Right atrium auricular region (tissue), 2 donors: ENCODE measurements around the gene THBS1. TPM values are rescaled to one million over a fixed set of nuclear protein-coding genes. Genes with fewer than 3 reads are reported as not detected.

ENCODE experiments used
- DNase-seq: peaks from one replicate; pipeline ENCODE4 v3.0.0-alpha.2; 2019; ENCODE audit warnings: low spot score
- H3K27ac ChIP-seq, 2 donors: fragments of 200-600 bp; sonication (generic); 1 replicate in 1 of 2; 2 replicates in 1 of 2; pipeline ENCODE4 v1.5.1; 2016 to 2019
- H3K27me3 ChIP-seq, 2 donors: fragments of 200-600 bp; sonication (generic); one replicate each; pipeline versions ENCODE4 v1.5.1 to v1.6.0; 2017 to 2019
- H3K36me3 ChIP-seq: fragments of 200-600 bp; sonication (generic); one replicate; pipeline ENCODE4 v1.5.1; 2016
- H3K4me1 ChIP-seq, 2 donors: fragments of 200-600 bp; sonication (generic); one replicate each; pipeline versions ENCODE4 v1.5.1 to v1.6.0; 2017 to 2019
- H3K4me3 ChIP-seq, 2 donors: fragments of 200-600 bp; sonication (generic); 1 replicate in 1 of 2; 2 replicates in 1 of 2; pipeline ENCODE4 v1.5.1; 2017 to 2019; ENCODE audit warnings: mild to moderate bottlenecking in 1 of 2, moderate library complexity in 1 of 2
- H3K9me3 ChIP-seq, 2 donors: fragments of 200-600 bp; sonication (generic); one replicate each; pipeline ENCODE4 v1.5.1; 2019
- total RNA-seq, 2 donors: library from RNA; depleted of rRNA; stranded (reverse); fragments of >200 nt; gene quantifications; one replicate each; pipeline ENCODE4 v1.1.0, GENCODE V29; 2016
- TF ChIP-seq, protein P1 (sequence below), 2 donors: fragments of 200-600 bp; sonication (generic); IDR thresholded peaks; one replicate each; pipeline ENCODE4 v1.5.1; 2019; ENCODE audit warnings: antibody characterized with exemption in 2 of 2

Gene THBS1
- total RNA-seq, 2 donors from 2014 or later: 67.8 to 205 TPM

DNA sequence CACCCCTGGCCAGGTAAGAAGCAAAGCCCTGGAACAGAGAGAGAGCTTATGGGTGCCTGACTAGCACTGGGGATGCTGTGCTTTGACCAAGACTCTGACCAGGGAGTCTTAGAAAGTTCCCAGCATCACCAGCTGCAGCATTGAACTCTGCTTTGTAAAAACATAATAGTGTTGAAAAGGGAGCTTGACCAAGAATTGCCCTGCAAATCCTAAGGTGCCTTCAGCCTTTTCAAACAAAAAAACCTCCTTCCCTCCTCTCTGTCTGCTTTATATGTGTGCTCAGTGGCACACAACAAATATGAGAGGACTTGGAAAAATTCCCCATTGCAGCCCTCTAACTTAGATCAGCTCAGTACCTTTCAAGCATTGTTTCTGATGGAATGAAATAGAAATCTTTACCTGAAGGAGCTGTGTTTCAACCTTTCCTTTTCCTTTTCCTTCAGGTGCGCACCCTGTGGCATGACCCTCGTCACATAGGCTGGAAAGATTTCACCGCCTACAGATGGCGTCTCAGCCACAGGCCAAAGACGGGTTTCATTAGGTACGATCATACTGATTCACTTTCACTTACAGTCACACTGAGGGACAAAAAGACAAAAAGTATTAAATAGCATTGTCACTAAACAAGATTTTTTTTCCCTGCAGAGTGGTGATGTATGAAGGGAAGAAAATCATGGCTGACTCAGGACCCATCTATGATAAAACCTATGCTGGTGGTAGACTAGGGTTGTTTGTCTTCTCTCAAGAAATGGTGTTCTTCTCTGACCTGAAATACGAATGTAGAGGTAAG is 13.0 kb downstream of the THBS1 start:
- Histone ChIP-seq H3K4me3 (no peak overlapping the region), H3K27ac (no peak overlapping the region), H3K36me3 (peaks cover 75% of the 10 kb centered on the region), H3K9me3 (no peaks in the 10 kb centered on the region), H3K4me1 (no peaks in the 10 kb centered on the region), H3K27me3 (no peaks in the 10 kb centered on the region)
- TF ChIP-seq, protein P1, sequence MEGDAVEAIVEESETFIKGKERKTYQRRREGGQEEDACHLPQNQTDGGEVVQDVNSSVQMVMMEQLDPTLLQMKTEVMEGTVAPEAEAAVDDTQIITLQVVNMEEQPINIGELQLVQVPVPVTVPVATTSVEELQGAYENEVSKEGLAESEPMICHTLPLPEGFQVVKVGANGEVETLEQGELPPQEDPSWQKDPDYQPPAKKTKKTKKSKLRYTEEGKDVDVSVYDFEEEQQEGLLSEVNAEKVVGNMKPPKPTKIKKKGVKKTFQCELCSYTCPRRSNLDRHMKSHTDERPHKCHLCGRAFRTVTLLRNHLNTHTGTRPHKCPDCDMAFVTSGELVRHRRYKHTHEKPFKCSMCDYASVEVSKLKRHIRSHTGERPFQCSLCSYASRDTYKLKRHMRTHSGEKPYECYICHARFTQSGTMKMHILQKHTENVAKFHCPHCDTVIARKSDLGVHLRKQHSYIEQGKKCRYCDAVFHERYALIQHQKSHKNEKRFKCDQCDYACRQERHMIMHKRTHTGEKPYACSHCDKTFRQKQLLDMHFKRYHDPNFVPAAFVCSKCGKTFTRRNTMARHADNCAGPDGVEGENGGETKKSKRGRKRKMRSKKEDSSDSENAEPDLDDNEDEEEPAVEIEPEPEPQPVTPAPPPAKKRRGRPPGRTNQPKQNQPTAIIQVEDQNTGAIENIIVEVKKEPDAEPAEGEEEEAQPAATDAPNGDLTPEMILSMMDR (IDR thresholded peaks at IDR 0.05): no peak
- no peak for DNase-seq

DNA sequence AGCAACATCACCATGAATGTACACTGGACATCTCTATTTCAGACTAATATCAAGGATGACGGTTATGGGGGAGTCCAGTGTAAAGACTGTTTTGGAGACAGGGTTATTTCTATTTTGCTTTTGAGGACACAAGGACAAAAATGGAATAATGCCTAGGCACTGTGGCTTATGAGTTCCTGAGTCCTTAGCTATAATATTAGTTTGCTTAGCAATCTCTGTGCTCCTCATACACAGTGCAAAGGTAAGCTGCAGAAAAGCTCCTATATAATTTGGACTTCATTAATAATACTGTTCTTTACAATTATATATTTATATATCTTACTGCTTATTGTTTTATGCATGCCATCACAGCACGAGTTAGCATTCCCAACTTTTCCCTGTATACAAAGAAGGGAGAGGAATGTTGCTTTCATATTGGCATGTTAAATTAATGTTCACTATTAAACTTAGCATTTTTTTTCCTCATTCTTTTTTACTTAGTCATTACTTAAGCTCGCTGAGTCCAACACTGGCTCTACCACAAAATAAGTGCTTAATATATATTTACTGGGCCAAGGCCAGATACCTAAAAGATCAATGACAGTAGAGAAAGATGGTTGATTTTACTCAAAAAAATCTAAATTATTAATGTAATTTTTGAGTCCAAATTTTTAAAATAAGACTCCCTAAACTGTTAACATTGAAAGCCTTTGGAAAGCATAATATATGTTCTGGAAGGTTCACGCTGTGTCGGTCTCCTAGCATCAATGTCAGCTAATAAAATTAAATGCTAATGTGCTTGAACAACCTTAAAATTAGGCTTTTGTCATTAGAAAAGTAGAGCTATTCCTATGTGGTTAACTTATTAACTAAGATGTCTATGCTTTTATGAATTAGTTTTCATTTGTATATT is 13.8 kb downstream of the THBS1 start:
- Histone ChIP-seq H3K4me3 (no peak overlapping the region), H3K36me3 (peaks cover 67% of the 10 kb centered on the region), H3K27me3 (no peaks in the 10 kb centered on the region), H3K4me1 (no peaks in the 10 kb centered on the region), H3K27ac (no peak overlapping the region), H3K9me3 (no peaks in the 10 kb centered on the region)
- no peak for DNase-seq
- TF ChIP-seq, protein P1 (IDR thresholded peaks at IDR 0.05): no peak

DNA sequence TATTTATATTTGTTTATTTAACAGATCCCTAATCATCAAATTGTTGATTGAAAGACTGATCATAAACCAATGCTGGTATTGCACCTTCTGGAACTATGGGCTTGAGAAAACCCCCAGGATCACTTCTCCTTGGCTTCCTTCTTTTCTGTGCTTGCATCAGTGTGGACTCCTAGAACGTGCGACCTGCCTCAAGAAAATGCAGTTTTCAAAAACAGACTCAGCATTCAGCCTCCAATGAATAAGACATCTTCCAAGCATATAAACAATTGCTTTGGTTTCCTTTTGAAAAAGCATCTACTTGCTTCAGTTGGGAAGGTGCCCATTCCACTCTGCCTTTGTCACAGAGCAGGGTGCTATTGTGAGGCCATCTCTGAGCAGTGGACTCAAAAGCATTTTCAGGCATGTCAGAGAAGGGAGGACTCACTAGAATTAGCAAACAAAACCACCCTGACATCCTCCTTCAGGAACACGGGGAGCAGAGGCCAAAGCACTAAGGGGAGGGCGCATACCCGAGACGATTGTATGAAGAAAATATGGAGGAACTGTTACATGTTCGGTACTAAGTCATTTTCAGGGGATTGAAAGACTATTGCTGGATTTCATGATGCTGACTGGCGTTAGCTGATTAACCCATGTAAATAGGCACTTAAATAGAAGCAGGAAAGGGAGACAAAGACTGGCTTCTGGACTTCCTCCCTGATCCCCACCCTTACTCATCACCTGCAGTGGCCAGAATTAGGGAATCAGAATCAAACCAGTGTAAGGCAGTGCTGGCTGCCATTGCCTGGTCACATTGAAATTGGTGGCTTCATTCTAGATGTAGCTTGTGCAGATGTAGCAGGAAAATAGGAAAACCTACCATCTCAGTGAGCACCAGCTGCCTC is 14.7 kb downstream of the THBS1 start:
- H3K4me1 ChIP-seq: no peaks in the 10 kb centered on the region
- peaks cover 58% of the 10 kb centered on the region for H3K36me3 ChIP-seq
- no peak overlapping the region for H3K27ac ChIP-seq
- H3K4me3 ChIP-seq: no peak overlapping the region
- no peak for DNase-seq
- TF ChIP-seq, protein P1 (IDR thresholded peaks at IDR 0.05): no peak
- H3K9me3 ChIP-seq: no peaks in the 10 kb centered on the region
- H3K27me3 ChIP-seq: no peaks in the 10 kb centered on the region

DNA sequence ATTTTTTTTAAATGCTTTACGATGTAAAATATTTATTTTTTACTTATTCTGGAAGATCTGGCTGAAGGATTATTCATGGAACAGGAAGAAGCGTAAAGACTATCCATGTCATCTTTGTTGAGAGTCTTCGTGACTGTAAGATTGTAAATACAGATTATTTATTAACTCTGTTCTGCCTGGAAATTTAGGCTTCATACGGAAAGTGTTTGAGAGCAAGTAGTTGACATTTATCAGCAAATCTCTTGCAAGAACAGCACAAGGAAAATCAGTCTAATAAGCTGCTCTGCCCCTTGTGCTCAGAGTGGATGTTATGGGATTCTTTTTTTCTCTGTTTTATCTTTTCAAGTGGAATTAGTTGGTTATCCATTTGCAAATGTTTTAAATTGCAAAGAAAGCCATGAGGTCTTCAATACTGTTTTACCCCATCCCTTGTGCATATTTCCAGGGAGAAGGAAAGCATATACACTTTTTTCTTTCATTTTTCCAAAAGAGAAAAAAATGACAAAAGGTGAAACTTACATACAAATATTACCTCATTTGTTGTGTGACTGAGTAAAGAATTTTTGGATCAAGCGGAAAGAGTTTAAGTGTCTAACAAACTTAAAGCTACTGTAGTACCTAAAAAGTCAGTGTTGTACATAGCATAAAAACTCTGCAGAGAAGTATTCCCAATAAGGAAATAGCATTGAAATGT is 15.6 kb downstream of the THBS1 start:
- no peak overlapping the region for H3K27ac ChIP-seq
- no peak overlapping the region for H3K4me3 ChIP-seq
- no peaks in the 10 kb centered on the region for H3K27me3 ChIP-seq
- DNase-seq: no peak
- no peaks in the 10 kb centered on the region for H3K9me3 ChIP-seq
- no peaks in the 10 kb centered on the region for H3K4me1 ChIP-seq
- peaks cover 49% of the 10 kb centered on the region for H3K36me3 ChIP-seq
- TF ChIP-seq, protein P1 (IDR thresholded peaks at IDR 0.05): no peak

DNA sequence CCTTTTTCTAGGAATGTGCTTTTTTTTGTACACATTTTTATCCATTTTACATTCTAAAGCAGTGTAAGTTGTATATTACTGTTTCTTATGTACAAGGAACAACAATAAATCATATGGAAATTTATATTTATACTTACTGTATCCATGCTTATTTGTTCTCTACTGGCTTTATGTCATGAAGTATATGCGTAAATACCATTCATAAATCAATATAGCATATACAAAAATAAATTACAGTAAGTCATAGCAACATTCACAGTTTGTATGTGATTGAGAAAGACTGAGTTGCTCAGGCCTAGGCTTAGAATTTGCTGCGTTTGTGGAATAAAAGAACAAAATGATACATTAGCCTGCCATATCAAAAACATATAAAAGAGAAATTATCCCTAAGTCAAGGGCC is 16.5 kb downstream of the THBS1 start:
- no peak for DNase-seq
- TF ChIP-seq, protein P1 (IDR thresholded peaks at IDR 0.05): no peak
- no peak overlapping the region for H3K4me3 ChIP-seq
- peaks cover 40% of the 10 kb centered on the region for H3K36me3 ChIP-seq
- no peaks in the 10 kb centered on the region for H3K4me1 ChIP-seq
- no peak overlapping the region for H3K27ac ChIP-seq
- no peaks in the 10 kb centered on the region for H3K27me3 ChIP-seq
- H3K9me3 ChIP-seq: no peaks in the 10 kb centered on the region
